SH-SY5Y (cell line): Measurements from ENCODE around the gene STAB1.

Experiments
- GATA2 ChIP-seq: IDR thresholded peaks from 2 replicates; pipeline ENCODE4 v1.6.1; 2011; ENCODE audit warnings: mild to moderate bottlenecking, low read depth, low read length
- GATA3 ChIP-seq: IDR thresholded peaks from 2 replicates; pipeline ENCODE4 v1.6.1; 2011; ENCODE audit warnings: low read depth, mild to moderate bottlenecking, low read length, moderate library complexity

GRCh38 chr3:52502001-52502400 is 6.9 kb downstream of the STAB1 start:
- no peak for TF ChIP-seq GATA2
- TF ChIP-seq GATA3 = no peak
